HG02623 (cell line): Measurements from ENCODE around the gene ZDHHC18.
A peak's percentile ranks its signal among the peaks of the same experiment; 100 is the strongest.

ENCODE experiments used
- ATAC-seq: cut with Tn5 transposase; IDR thresholded peaks from one replicate; pipeline ENCODE4 v1.9.1; 2021; ENCODE audit warnings: moderate library complexity; ENCODE audit not compliant: unreplicated experiment

ZDHHC18 gene

GRCh38 chr1:26826261-26827105 lies at the start of gene ZDHHC18:
Gene ZDHHC18, plus strand, starts transcription at chr1:26826688. Its CDS starts 117 bp downstream, at chr1:26826805.
- peak; percentile 67 for ATAC-seq

- ATAC-seq: no peak
These were observed 47.3 kb upstream of the ZDHHC18 start for GRCh38 chr1:26779098-26779668.

- ATAC-seq: no peak
These were observed 46.0 kb upstream of the ZDHHC18 start for GRCh38 chr1:26780344-26780957.

- no peak for ATAC-seq
These were observed 45.2 kb upstream of the ZDHHC18 start for GRCh38 chr1:26781206-26781825.

GRCh38 chr1:26782521-26783212 lies 43.8 kb upstream of the ZDHHC18 start:
- no peak for ATAC-seq

- no peak for ATAC-seq
These were observed 42.9 kb upstream of the ZDHHC18 start for GRCh38 chr1:26783646-26784022.

GRCh38 chr1:26784023-26784871 lies 42.2 kb upstream of the ZDHHC18 start:
- no peak for ATAC-seq

- ATAC-seq: no peak
These were observed 41.6 kb upstream of the ZDHHC18 start for GRCh38 chr1:26784886-26785285.

- no peak for ATAC-seq
These were observed 40.7 kb upstream of the ZDHHC18 start for GRCh38 chr1:26785611-26786436.

- ATAC-seq: no peak
These were observed 39.8 kb upstream of the ZDHHC18 start for GRCh38 chr1:26786437-26787380.

GRCh38 chr1:26787381-26787705 lies 39.1 kb upstream of the ZDHHC18 start:
- ATAC-seq: peak; percentile 27

- ATAC-seq: peak; percentile 67
These were observed 38.6 kb upstream of the ZDHHC18 start, which contains the start of gene PIGV for GRCh38 chr1:26787706-26788514. Gene PIGV, plus strand, starts transcription at chr1:26787950. Its CDS starts 2,866 bp downstream, at chr1:26790816.

GRCh38 chr1:26788515-26788785 lies 38.0 kb upstream of the ZDHHC18 start:
- no peak for ATAC-seq

GRCh38 chr1:26788836-26789611 lies 37.5 kb upstream of the ZDHHC18 start:
- ATAC-seq: no peak

GRCh38 chr1:26789612-26789865 lies 36.9 kb upstream of the ZDHHC18 start:
- ATAC-seq: no peak

- ATAC-seq: no peak
These were observed 36.6 kb upstream of the ZDHHC18 start for GRCh38 chr1:26789931-26790330.

GRCh38 chr1:26790551-26790953 lies 35.9 kb upstream of the ZDHHC18 start:
- no peak for ATAC-seq
